Panc1 (cell line): Measurements from ENCODE around the gene GAS2. TPM values are rescaled to one million over a fixed set of nuclear protein-coding genes. Genes with fewer than 3 reads are reported as not detected.

Experiments used
- ATAC-seq: fragments of 200-7000 bp; cut with Tn5 transposase; 2 replicates; pipeline ENCODE4 v1.9.1; 2020; ENCODE audit warnings: mild to moderate bottlenecking, moderate library complexity
- BruUV-seq: library from RNA; stranded (reverse); fragments of 400-500 nt; replicated peaks from 2 replicates; lab custom pipeline; 2021; lab: Mats Ljungman, UMichigan
- CTCF ChIA-PET: fragments of 300-600 bp; sonication (Branson Sonifier 250); formaldehyde crosslinking; loops from one replicate; lab custom pipeline; 2022; ENCODE audit warnings: antibody characterized with exemption; lab: Charles Lee
- POLR2A ChIA-PET: fragments of 300-600 bp; sonication (Branson Sonifier 250); formaldehyde crosslinking; loops from one replicate; lab custom pipeline; 2022; ENCODE audit warnings: antibody characterized with exemption; lab: Charles Lee
- DNase-seq: peaks from one replicate; pipeline ENCODE4 v3.0.0-alpha.2; 2010; ENCODE audit warnings: low read depth, low spot score
- H3K27ac ChIP-seq: 2 replicates; pipeline ENCODE4 v1.5.1; 2011; ENCODE audit warnings: mild to moderate bottlenecking, low read length, inconsistent platforms
- H3K27me3 ChIP-seq: fragments of 200-500 bp; sonication (Bioruptor generic); 2 replicates; pipeline ENCODE4 v1.6.0; 2014; ENCODE audit warnings: low read length, inconsistent platforms; ENCODE audit not compliant: control insufficient read depth, insufficient read depth
- H3K36me3 ChIP-seq: fragments of 200-500 bp; sonication (Bioruptor generic); 2 replicates; pipeline ENCODE4 v1.5.1; 2014; ENCODE audit warnings: inconsistent platforms, mild to moderate bottlenecking, low read length, moderate library complexity; ENCODE audit not compliant: control insufficient read depth, insufficient read depth
- H3K4me1 ChIP-seq: 2 replicates; pipeline ENCODE4 v1.5.1; 2011; ENCODE audit warnings: inconsistent platforms, mild to moderate bottlenecking, low read length, moderate library complexity; ENCODE audit not compliant: control insufficient read depth, insufficient read depth
- H3K4me3 ChIP-seq, 2 experiments: 2 replicates each; pipeline ENCODE4 v1.5.1; 2011 to 2012; ENCODE audit warnings: low read depth in 2 of 2, low read length in 2 of 2, mild to moderate bottlenecking in 2 of 2, inconsistent platforms in 1 of 2, moderate library complexity in 1 of 2
- H3K9me3 ChIP-seq: fragments of 200-500 bp; sonication (Bioruptor generic); 2 replicates; pipeline ENCODE4 v1.5.1; 2014; ENCODE audit warnings: low read depth, mild to moderate bottlenecking, inconsistent platforms, low read length, moderate library complexity; ENCODE audit not compliant: control insufficient read depth, insufficient read depth
- POLR2AphosphoS5 ChIP-seq: IDR thresholded peaks from 2 replicates; pipeline ENCODE4 v1.6.1; 2012; ENCODE audit warnings: mild to moderate bottlenecking, low read depth, low read length, moderate library complexity
- SIN3A ChIP-seq: IDR thresholded peaks from 2 replicates; pipeline ENCODE4 v1.6.1; 2012; ENCODE audit warnings: low read depth, mild to moderate bottlenecking, low read length, moderate library complexity, borderline replicate concordance; ENCODE audit not compliant: insufficient read depth
- TCF7L2 ChIP-seq: IDR thresholded peaks from 2 replicates; pipeline ENCODE4 v1.6.1; 2011; ENCODE audit warnings: mild to moderate bottlenecking, low read depth, low read length, inconsistent platforms
- in situ Hi-C: cut with HindIII; loops from 2 replicates; pipeline ENCODE4 v1.10.0; 2016; ENCODE audit warnings: low sequenced_read_pairs, low pct_unique_long_range_greater_than_20kb
- intact Hi-C: fragments of 100-400 bp; cut with micrococcal nuclease; formaldehyde crosslinking; loops from one replicate; pipeline ENCODE4 v1.10.0; 2022; ENCODE audit not compliant: unreplicated experiment
- total RNA-seq: library from RNA; stranded (reverse); gene quantifications from one replicate; pipeline ENCODE4 v1.2.1, GENCODE V29; 2021; ENCODE audit not compliant: unreplicated experiment
- TF ChIP-seq, protein P1 (sequence below), 2 experiments: IDR thresholded peaks; 2 replicates each; pipeline ENCODE4 v1.6.1; 2011 to 2012; ENCODE audit warnings: low read depth in 2 of 2, control low read depth in 1 of 2, low read length in 1 of 2, mild to moderate bottlenecking in 1 of 2, moderate library complexity in 1 of 2; ENCODE audit not compliant: insufficient read depth in 1 of 2
- TF ChIP-seq, protein P2 (sequence below): fragments of 450-650 bp; IDR thresholded peaks from 2 replicates; pipeline ENCODE4 v1.5.1; 2017; ENCODE audit warnings: mild to moderate bottlenecking

GAS2 gene
- total RNA-seq, 1 experiment from 2014 or later: 0.87 TPM

DNA sequence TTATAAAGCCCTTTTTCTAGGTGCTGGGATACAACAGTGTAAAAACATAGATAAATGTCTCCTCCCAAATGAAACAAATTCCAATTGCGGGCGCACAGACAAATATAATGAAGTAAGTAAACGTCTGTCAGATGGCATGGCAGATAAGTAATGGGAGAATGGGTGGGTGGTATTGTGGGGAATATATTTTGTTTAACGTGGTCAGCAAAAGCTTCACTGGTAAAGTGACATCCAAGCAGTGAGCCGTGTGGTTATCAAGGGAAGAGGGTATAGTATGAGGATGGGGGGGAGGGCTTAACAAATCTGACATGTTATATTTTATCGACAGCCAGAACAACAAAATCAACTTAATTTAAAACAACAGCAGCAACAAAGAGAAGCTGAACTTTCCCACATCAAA is 162.0 kb downstream of the GAS2 start:
- ChIA-PET CTCF (interaction anchor here (0.7 kb wide), 1 partner anchor 287 kb away, joined by 3 read pairs; no protein-coding TSS in a partner anchor), POLR2A (no interaction called here)
- TF ChIP-seq TCF7L2 (no peak), SIN3A (no peak), POLR2AphosphoS5 (no peak)
- TF ChIP-seq, protein P1, sequence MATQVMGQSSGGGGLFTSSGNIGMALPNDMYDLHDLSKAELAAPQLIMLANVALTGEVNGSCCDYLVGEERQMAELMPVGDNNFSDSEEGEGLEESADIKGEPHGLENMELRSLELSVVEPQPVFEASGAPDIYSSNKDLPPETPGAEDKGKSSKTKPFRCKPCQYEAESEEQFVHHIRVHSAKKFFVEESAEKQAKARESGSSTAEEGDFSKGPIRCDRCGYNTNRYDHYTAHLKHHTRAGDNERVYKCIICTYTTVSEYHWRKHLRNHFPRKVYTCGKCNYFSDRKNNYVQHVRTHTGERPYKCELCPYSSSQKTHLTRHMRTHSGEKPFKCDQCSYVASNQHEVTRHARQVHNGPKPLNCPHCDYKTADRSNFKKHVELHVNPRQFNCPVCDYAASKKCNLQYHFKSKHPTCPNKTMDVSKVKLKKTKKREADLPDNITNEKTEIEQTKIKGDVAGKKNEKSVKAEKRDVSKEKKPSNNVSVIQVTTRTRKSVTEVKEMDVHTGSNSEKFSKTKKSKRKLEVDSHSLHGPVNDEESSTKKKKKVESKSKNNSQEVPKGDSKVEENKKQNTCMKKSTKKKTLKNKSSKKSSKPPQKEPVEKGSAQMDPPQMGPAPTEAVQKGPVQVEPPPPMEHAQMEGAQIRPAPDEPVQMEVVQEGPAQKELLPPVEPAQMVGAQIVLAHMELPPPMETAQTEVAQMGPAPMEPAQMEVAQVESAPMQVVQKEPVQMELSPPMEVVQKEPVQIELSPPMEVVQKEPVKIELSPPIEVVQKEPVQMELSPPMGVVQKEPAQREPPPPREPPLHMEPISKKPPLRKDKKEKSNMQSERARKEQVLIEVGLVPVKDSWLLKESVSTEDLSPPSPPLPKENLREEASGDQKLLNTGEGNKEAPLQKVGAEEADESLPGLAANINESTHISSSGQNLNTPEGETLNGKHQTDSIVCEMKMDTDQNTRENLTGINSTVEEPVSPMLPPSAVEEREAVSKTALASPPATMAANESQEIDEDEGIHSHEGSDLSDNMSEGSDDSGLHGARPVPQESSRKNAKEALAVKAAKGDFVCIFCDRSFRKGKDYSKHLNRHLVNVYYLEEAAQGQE (IDR thresholded peaks at IDR 0.05; ENCODE audit: insufficient read depth in 1 of 2, low read depth in 2 of 2, low read length in 1 of 2): no peak
- TF ChIP-seq, protein P2, sequence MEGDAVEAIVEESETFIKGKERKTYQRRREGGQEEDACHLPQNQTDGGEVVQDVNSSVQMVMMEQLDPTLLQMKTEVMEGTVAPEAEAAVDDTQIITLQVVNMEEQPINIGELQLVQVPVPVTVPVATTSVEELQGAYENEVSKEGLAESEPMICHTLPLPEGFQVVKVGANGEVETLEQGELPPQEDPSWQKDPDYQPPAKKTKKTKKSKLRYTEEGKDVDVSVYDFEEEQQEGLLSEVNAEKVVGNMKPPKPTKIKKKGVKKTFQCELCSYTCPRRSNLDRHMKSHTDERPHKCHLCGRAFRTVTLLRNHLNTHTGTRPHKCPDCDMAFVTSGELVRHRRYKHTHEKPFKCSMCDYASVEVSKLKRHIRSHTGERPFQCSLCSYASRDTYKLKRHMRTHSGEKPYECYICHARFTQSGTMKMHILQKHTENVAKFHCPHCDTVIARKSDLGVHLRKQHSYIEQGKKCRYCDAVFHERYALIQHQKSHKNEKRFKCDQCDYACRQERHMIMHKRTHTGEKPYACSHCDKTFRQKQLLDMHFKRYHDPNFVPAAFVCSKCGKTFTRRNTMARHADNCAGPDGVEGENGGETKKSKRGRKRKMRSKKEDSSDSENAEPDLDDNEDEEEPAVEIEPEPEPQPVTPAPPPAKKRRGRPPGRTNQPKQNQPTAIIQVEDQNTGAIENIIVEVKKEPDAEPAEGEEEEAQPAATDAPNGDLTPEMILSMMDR: no peak
- Histone ChIP-seq H3K4me1 (peaks cover 3% of the 10 kb centered on the region; the same call in 1 of the 2 replicates), H3K9me3 (no peaks in the 10 kb centered on the region), H3K27me3 (no peaks in the 10 kb centered on the region), H3K4me3 (peak overlapping the region; percentile 6 to 82), H3K36me3 (no peaks in the 10 kb centered on the region; the same call in 1 of the 2 replicates), H3K27ac (no peak overlapping the region)
- intact Hi-C loops: no loop called here
- BruUV-seq: no TSS peak
- in situ Hi-C loops: no loop called here
- DNase-seq: no peak
- ATAC-seq: no peak

DNA sequence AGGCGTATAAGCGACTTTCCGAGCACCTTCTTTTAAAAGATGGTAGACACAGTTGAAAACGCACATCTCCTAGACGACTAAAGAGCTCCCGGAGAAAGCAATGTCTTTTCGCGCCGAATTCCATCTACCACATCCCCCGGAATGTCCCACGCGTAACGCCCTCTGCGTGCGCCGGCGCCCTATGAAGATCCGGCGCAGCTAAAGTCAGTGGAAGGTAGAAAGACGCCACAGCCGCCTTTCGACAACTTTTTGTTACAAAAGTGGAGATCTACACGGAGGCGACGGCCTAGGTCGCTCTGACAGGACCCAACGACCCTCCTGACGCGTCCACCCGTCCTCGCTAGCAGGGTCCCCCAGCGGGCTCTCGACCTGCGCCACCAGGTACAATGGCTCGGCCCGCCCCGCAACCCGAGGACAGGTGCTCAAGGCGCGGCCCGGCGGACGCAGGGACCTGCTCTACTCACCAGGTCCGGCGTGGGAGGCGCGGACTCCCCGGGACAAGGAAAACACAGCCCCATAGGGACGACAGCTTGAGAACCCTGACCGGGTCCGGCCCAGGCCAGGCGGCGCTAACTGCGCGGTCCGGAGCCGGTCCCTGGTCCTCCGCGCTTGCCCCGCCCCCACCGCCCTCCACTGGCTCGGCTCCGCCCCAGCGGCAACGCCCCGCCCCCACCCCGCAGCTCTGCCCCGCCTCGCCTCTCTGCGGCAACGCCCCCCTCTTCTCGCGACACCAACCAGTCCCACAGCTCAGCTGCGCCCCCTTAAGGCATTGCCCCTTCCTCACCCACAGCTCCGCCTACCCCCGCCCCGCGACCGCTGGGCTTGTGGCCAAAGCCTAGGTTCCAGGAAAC is 163.0 kb downstream of the GAS2 start, which contains the start of gene SVIP:
SVIP (minus strand) TSS at position 571 of the 851 bp plus-strand sequence; CDS start at position 518, 53 bp downstream.
- in situ Hi-C loops: no loop called here
- peak; percentile 71 for DNase-seq
- intact Hi-C loops: no loop called here
- ATAC-seq: peak; percentile 94
- TF ChIP-seq, protein P2: peak; percentile 80
- TF ChIP-seq SIN3A: 0 out of 2 replicates have a peak, but pooled peaks have one; percentile 38
- TF ChIP-seq POLR2AphosphoS5: no peak
- peak; percentile 35; the same call in 1 of the 2 replicates for TF ChIP-seq TCF7L2
- TF ChIP-seq, protein P1 (IDR thresholded peaks at IDR 0.05; ENCODE audit: insufficient read depth in 1 of 2, low read depth in 2 of 2, low read length in 1 of 2): no peak
- H3K36me3 ChIP-seq: no peaks in the 10 kb centered on the region; the same call in 1 of the 2 replicates
- CTCF ChIA-PET: interaction anchor here (0.6 to 0.7 kb wide), 3 partner anchors 37 to 497 kb away, joined by 3 to 5 read pairs (median 3); no protein-coding TSS in a partner anchor
- H3K4me1 ChIP-seq: peaks cover 3% of the 10 kb centered on the region; the same call in 1 of the 2 replicates
- no peaks in the 10 kb centered on the region for H3K27me3 ChIP-seq
- POLR2A ChIA-PET: interaction anchor here (0.7 kb wide), 1 partner anchor 9 kb away, joined by 9 read pairs; no protein-coding TSS in a partner anchor
- H3K27ac ChIP-seq: peak within 1 kb of the TSS; percentile 65
- BruUV-seq: no TSS peak
- H3K9me3 ChIP-seq: no peaks in the 10 kb centered on the region
- peak within 1 kb of the TSS; percentile 81 to 82 for H3K4me3 ChIP-seq
